Osteoblast (primary cell): Measurements from ENCODE around the gene SPDYE2B. TPM values are rescaled to one million over a fixed set of nuclear protein-coding genes. Genes with fewer than 3 reads are reported as not detected.
"Not testable (repeated sequence)": the region's sequence is repeated elsewhere in the genome, so short reads cannot be mapped to it uniquely, and the experiment has no call there.

Experiments
- DNase-seq: peaks from one replicate; pipeline ENCODE4 v3.0.0; 2011; ENCODE audit warnings: low spot score, mixed read lengths; ENCODE audit not compliant: insufficient read length; ENCODE audit errors: missing footprints
- H2AFZ ChIP-seq: 2 replicates; pipeline ENCODE4 v1.6.0; 2011; ENCODE audit warnings: mild to moderate bottlenecking, low read length
- H3K27ac ChIP-seq: 2 replicates; pipeline ENCODE4 v1.5.1; 2011; ENCODE audit warnings: mild to moderate bottlenecking, low read depth, low read length, moderate library complexity
- H3K27me3 ChIP-seq: 2 replicates; pipeline ENCODE4 v1.6.0; 2012; ENCODE audit warnings: mild to moderate bottlenecking, control low read depth, inconsistent platforms, low read length, moderate library complexity; ENCODE audit not compliant: insufficient read depth
- H3K36me3 ChIP-seq: 2 replicates; pipeline ENCODE4 v1.5.1; 2011; ENCODE audit warnings: mild to moderate bottlenecking, low read length, control low read depth, moderate library complexity; ENCODE audit not compliant: insufficient read depth
- H3K4me1 ChIP-seq: 2 replicates; pipeline ENCODE4 v1.5.1; 2011; ENCODE audit warnings: mild to moderate bottlenecking, low read length, control low read depth, moderate library complexity; ENCODE audit not compliant: insufficient read depth
- H3K4me2 ChIP-seq: 2 replicates; pipeline ENCODE4 v1.6.0; 2011; ENCODE audit warnings: mild to moderate bottlenecking, low read length; ENCODE audit not compliant: insufficient read depth
- H3K4me3 ChIP-seq: fragments of 200-600 bp; sonication (generic); 3 replicates; pipeline ENCODE4 v1.5.1; 2012; ENCODE audit warnings: mild to moderate bottlenecking, low read length, inconsistent platforms; ENCODE audit not compliant: insufficient read depth
- H3K79me2 ChIP-seq: 2 replicates; pipeline ENCODE4 v1.6.0; 2012; ENCODE audit warnings: mild to moderate bottlenecking, low read length, control low read depth, inconsistent platforms; ENCODE audit not compliant: insufficient read depth
- H3K9me3 ChIP-seq: 2 replicates; pipeline ENCODE4 v1.5.1; 2011; ENCODE audit warnings: low read depth, low read length, control low read depth
- H4K20me1 ChIP-seq: 2 replicates; pipeline ENCODE4 v1.6.0; 2012; ENCODE audit warnings: mild to moderate bottlenecking, low read length, control low read depth; ENCODE audit not compliant: insufficient read depth
- total RNA-seq: library from RNA; depleted of rRNA; stranded (reverse); fragments of >200 nt; gene quantifications from 2 replicates; pipeline ENCODE4 v1.2.3, GENCODE V29; 2012

The SPDYE2B gene
- not detected in 2 replicates for total RNA-seq

GRCh38 chr7:102649924-102650323 is at the start of gene SPDYE2B:
Gene SPDYE2B, plus strand, starts transcription at chr7:102650319. Its CDS starts 2,030 bp downstream, at chr7:102652349.
- H3K4me3 ChIP-seq, H3K9me3 ChIP-seq, H3K4me1 ChIP-seq, H3K27ac ChIP-seq, H3K27me3 ChIP-seq, H2AFZ ChIP-seq, H3K4me2 ChIP-seq, H4K20me1 ChIP-seq, H3K79me2 ChIP-seq, H3K36me3 ChIP-seq, DNase-seq: not testable (repeated sequence)

- H3K36me3 ChIP-seq, H3K4me3 ChIP-seq, H4K20me1 ChIP-seq, H3K27me3 ChIP-seq, H3K4me1 ChIP-seq, H3K4me2 ChIP-seq, H2AFZ ChIP-seq, DNase-seq, H3K79me2 ChIP-seq, H3K27ac ChIP-seq, H3K9me3 ChIP-seq: not testable (repeated sequence)
Measured at GRCh38 chr7:102602317-102602716, 47.8 kb upstream of the SPDYE2B start.

GRCh38 chr7:102604431-102605145 is 45.5 kb upstream of the SPDYE2B start:
- H4K20me1 ChIP-seq, H3K27ac ChIP-seq, H3K27me3 ChIP-seq, H3K4me1 ChIP-seq, H3K79me2 ChIP-seq, H3K36me3 ChIP-seq, DNase-seq, H2AFZ ChIP-seq, H3K9me3 ChIP-seq, H3K4me2 ChIP-seq, H3K4me3 ChIP-seq: not testable (repeated sequence)

- H3K4me2 ChIP-seq, H2AFZ ChIP-seq, H3K36me3 ChIP-seq, H4K20me1 ChIP-seq, H3K4me1 ChIP-seq, H3K79me2 ChIP-seq, H3K9me3 ChIP-seq, H3K4me3 ChIP-seq, H3K27ac ChIP-seq, DNase-seq, H3K27me3 ChIP-seq: not testable (repeated sequence)
Measured at GRCh38 chr7:102606848-102607247, 43.3 kb upstream of the SPDYE2B start.

- DNase-seq, H3K9me3 ChIP-seq, H3K4me1 ChIP-seq, H4K20me1 ChIP-seq, H3K36me3 ChIP-seq, H3K27me3 ChIP-seq, H3K4me3 ChIP-seq, H3K27ac ChIP-seq, H3K79me2 ChIP-seq, H2AFZ ChIP-seq, H3K4me2 ChIP-seq: not testable (repeated sequence)
Measured at GRCh38 chr7:102609734-102610133, 40.4 kb upstream of the SPDYE2B start.

- not testable (repeated sequence) for H2AFZ ChIP-seq, DNase-seq, H3K4me3 ChIP-seq, H3K27me3 ChIP-seq, H3K4me1 ChIP-seq, H3K36me3 ChIP-seq, H4K20me1 ChIP-seq, H3K4me2 ChIP-seq, H3K79me2 ChIP-seq, H3K27ac ChIP-seq, H3K9me3 ChIP-seq
Measured at GRCh38 chr7:102610441-102610840, 39.7 kb upstream of the SPDYE2B start.

GRCh38 chr7:102611013-102611674 is 39.0 kb upstream of the SPDYE2B start:
- not testable (repeated sequence) for DNase-seq, H3K27me3 ChIP-seq, H3K9me3 ChIP-seq, H3K79me2 ChIP-seq, H3K4me2 ChIP-seq, H3K27ac ChIP-seq, H3K36me3 ChIP-seq, H2AFZ ChIP-seq, H4K20me1 ChIP-seq, H3K4me1 ChIP-seq, H3K4me3 ChIP-seq

- DNase-seq, H3K4me2 ChIP-seq: not testable (repeated sequence)
Measured at GRCh38 chr7:102611675-102612325, 38.3 kb upstream of the SPDYE2B start.

More at GRCh38 chr7:102611675-102612325, 38.3 kb upstream of the SPDYE2B start:
- not testable (repeated sequence) for H3K27me3 ChIP-seq, H2AFZ ChIP-seq, H3K36me3 ChIP-seq, H3K9me3 ChIP-seq, H3K4me1 ChIP-seq, H3K79me2 ChIP-seq, H4K20me1 ChIP-seq, H3K4me3 ChIP-seq, H3K27ac ChIP-seq
